Activated T-cell treated with anti-CD3 and anti-CD28 coated beads for 1 hour (primary cell): ENCODE results near the gene SPOCK1.

Experiments used
- DNase-seq: peaks from one replicate; pipeline ENCODE4 v3.0.0-alpha.2; 2020; ENCODE audit warnings: low read depth

SPOCK1 gene

GRCh38 chr5:137328991-137329390, 170.1 kb downstream of the SPOCK1 start:
- DNase-seq = no peak

GRCh38 chr5:137328463-137328862, 170.7 kb downstream of the SPOCK1 start:
- no peak for DNase-seq

- no peak for DNase-seq
These were observed 173.4 kb downstream of the SPOCK1 start for GRCh38 chr5:137325721-137326120.

GRCh38 chr5:137320056-137321045, 178.8 kb downstream of the SPOCK1 start:
- no peak for DNase-seq

GRCh38 chr5:137318027-137318426, 181.1 kb downstream of the SPOCK1 start:
- DNase-seq = no peak

- no peak for DNase-seq
These were observed 182.8 kb downstream of the SPOCK1 start for GRCh38 chr5:137316346-137316736.

- no peak for DNase-seq
These were observed 183.4 kb downstream of the SPOCK1 start for GRCh38 chr5:137315534-137316345.

GRCh38 chr5:137315109-137315508, 184.0 kb downstream of the SPOCK1 start:
- no peak for DNase-seq

GRCh38 chr5:137313526-137314175, 185.5 kb downstream of the SPOCK1 start:
- DNase-seq = no peak

- DNase-seq = no peak
These were observed 187.1 kb downstream of the SPOCK1 start for GRCh38 chr5:137312011-137312410.

GRCh38 chr5:137310051-137310730, 188.9 kb downstream of the SPOCK1 start:
- no peak for DNase-seq

GRCh38 chr5:137309290-137309689, 189.8 kb downstream of the SPOCK1 start:
- no peak for DNase-seq

GRCh38 chr5:137308311-137308710, 190.8 kb downstream of the SPOCK1 start:
- DNase-seq = no peak

GRCh38 chr5:137306903-137307302, 192.2 kb downstream of the SPOCK1 start:
- DNase-seq = no peak

GRCh38 chr5:137305971-137306602, 193.0 kb downstream of the SPOCK1 start:
- DNase-seq = no peak

- no peak for DNase-seq
These were observed 194.8 kb downstream of the SPOCK1 start for GRCh38 chr5:137304226-137304874.

GRCh38 chr5:137303509-137303908, 195.6 kb downstream of the SPOCK1 start:
- DNase-seq = no peak

GRCh38 chr5:137300411-137301240, 198.5 kb downstream of the SPOCK1 start:
- DNase-seq = no peak

GRCh38 chr5:137296213-137296781, 202.8 kb downstream of the SPOCK1 start:
- DNase-seq = no peak
